Daoy (cell line): ENCODE data around the gene BMPR1A. TPM values are rescaled to one million over a fixed set of nuclear protein-coding genes. Genes with fewer than 3 reads are reported as not detected.

ENCODE experiments used
- DNase-seq: peaks from one replicate; pipeline ENCODE4 v3.0.0-alpha.2; 2015; ENCODE audit warnings: low read depth
- total RNA-seq: library from RNA; depleted of rRNA; stranded (reverse); fragments of >200 nt; shearing (Covaris generic); gene quantifications from 2 replicates; pipeline ENCODE4 v1.2.3, GENCODE V29; 2014

BMPR1A gene
- total RNA-seq, 1 experiment from 2014 or later: 18.6 TPM

DNA sequence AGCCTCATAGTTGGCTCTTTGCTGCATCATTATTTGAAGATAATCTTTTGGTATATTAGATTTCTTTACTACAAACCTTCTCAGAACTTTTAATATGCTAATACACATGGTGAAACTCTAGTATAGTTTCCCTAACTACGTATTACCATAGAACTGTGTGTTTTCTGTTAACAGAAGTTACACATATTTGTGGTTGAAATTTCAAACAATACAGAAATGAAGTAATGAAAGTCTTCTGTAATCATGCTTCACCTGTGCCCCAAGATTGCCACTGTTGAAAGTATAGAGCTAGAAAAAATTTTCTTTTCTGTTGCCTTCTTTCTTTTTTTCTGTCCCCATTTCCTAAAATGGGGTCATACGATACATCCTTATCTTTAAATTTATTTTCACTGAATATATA lies 9.1 kb downstream of the BMPR1A start:
- no peak for DNase-seq

DNA sequence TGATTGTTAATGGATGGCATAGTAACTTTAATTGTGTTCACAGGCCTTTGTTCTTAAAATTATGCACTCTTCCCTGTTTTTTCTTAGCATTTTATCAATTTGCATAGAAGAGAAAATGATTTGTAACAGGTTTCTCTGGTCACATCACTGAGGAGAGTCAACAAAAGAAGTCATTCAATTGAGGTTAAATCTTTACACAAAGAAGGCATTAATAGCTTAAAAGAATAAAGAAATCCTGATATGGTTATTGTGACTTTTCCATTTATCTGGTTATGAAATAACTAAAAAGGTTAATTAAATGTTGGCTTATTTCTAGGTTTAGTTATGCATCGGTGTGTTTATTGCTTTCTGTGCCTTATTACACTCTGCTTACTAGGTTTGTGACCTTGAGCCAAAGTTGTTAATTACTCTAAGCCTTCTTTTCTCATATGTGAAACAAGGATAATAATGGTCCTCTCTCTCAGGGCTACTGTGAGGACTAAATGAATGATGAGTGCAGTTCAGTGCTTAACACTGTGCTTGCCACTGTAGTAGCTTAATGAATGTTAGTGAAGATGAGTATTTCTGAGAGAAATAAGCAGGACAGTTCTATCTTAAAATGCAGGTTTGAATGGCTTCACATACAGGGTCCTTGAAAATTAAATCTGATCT lies 12.1 kb downstream of the BMPR1A start:
- no peak for DNase-seq

DNA sequence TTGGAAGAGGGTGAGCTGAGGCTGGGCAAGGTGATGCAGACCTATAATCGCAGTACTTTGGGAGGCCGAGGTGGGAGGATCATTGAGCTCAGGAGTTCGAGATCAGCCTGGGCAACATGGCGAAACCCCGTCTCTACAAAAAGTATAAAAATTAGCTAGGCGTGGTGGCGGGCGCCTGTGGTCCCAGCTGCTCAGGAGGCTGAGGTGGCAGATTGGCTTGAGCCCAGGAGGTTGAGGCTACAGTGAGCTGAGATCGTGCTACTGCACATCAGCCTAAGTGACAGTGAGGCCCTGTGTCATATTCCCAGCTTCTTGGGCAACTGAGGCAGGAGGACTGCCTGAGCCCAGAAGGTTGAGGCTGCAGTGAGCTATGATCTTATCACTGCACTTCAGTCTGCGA lies 13.6 kb downstream of the BMPR1A start:
- DNase-seq: no peak

DNA sequence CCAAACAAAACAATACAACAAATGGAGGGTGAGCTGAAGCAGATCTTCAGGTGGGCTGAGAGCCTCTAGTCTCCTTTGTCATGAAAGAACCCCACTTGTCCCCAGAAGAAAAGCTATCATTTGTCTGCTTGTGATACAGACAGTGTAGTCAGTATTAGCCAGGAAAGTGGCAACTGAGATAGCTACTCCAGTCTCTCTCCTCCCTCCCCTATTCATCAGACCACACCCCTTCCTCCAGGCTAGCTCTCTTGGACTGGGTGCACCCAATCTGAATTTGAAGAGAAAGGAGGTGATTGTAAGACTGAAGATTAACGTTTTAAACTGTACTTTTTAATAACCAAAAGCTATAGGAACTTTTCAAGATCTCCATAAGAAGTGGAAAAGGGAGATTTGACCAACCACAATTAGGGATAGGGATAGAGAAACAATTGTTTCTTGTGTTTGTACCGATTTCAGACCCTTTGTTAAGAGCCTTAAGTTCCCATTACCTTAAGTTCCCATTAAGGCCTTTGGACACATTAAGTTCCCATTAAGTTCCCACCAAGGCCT lies 14.1 kb downstream of the BMPR1A start:
- no peak for DNase-seq

DNA sequence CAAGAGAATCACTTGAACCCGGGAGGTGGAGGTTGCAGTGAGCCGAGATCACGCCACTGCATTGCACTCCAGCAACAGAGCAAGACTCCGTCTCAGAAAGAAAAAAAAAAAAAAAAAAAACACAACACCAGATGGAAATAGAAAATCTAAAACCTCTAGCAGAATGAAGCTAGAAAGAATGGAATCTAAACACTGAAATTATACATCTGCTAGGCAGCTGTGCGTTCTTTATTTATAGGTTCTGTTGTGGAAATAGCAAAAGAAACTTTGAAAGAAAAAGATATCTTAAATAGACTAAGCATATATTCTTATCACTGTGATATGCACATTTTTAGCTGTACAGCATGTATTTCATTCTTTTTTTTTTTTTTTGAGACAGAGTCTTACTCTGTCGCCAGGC lies 17.1 kb downstream of the BMPR1A start:
- no peak for DNase-seq

DNA sequence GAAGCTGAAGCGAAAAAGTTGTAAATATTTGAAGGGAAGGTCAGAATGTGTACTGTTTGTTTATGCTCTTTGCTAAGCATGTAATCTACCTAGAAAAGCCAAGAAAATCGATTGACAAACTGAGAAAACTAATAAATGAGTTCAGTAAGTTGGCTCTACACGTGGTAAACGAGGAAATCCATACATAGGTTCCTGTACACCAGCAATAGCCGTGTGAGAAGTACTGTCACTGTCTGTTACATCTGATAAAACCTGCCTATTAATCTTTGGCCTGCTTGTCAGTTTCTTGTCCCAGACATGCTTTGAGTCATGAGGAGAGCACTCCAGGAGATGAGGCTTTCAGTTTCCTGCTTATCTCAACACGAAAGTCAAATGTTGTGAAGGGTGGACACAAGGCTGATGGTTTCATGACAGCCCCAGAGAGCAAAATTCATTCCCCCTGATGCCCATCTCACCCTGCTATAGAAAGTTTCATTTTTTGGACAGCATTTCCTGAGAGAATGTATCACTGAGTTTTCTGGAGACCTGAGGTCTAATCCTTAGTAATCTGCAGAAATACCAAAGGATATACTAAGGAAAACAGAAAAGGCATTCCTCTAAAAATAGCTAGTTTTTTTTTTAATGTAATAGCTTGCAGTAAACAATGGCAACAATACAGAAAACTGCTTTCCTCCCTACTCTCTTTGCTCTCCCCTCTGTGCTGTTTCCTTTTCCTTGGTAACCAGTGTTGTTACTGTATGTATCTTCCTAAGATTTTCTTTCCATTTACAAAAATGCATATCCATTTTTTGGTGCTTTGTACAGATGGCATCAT lies 18.8 kb downstream of the BMPR1A start:
- DNase-seq: no peak

DNA sequence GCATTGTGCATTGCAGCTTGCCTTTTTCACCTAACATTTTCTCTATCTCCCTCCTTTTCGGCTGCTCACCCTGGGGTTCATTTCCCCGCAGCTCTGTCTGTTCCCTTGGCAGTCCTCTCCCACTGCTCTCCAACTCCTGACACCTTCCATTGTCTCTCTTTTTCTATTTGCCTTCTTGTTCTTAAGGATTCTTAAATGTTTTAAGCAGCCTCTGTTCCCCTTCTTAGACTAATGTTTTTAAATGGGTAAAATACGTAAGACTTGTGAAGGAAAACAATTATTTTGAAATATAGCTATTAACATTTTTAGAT lies 19.4 kb downstream of the BMPR1A start:
- no peak for DNase-seq

DNA sequence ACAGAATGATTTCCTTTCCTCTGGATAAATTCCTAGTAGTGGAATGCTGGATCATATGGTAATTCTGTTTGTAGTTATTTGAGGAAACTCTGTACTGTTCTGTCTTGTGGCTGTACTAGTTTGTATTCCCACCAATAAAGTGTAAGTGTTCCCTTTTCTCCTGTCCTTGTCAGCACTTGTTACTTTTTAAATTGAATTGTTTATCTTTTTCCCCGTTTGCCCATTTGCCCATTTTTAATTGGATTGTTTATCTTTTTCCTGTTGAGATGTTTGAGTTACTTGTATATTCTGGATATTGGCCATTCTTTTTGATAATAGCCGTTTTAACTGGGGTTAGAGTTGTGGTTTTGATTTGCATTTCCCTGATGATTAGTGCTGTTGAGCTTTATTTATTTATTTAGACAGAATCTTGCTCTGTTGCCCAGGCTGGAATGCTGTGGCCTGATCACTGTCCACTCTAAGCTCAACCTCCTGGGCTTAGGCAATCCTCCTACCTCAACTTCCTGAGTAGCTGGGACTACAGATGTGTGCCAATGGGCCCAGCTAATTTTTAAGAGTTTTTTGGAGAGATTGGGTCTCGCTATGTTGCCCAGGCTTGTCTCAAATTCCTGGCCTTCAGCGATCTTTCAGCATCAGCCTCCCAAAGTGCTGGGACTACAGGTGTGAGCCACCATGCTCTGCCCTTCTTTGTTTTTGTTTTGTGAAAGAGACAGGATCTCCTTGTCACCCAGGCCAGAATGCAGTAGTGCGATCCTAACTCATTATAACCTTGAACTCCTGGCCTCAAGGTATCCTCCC lies 23.0 kb downstream of the BMPR1A start:
- no peak for DNase-seq

DNA sequence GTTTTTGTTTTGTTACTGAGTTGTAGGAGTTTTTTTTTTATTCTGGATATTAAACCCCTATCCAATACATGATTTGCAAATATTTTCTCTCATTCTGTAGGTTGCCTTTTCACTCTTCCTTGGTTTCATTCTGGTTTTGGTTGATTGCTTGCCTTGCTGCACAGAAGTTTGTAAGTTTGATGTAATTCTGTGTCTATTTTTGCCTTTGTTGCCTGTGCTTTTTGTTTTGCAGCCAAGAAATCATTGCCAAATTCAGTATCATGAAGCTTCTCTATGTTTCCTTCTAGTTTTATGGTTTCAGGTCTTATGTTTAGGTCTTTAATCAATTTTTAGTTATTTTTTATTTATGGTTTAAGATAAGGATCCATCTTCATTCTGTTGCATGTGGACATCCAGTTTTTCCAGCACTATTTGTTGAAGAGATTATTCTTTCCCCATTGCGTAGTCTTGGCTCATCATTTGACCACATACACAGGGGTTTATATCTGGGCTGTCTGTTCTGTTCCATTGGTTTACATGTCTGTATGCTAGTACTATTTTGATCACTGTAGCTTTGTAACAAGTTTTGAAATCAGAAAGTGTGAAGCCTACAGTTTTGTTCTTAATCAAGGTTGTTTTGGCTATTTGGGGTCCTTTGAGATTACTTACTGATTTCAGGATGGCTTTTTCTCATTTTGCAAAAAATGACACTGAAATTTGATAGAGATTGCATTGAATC lies 26.4 kb downstream of the BMPR1A start:
- no peak for DNase-seq

DNA sequence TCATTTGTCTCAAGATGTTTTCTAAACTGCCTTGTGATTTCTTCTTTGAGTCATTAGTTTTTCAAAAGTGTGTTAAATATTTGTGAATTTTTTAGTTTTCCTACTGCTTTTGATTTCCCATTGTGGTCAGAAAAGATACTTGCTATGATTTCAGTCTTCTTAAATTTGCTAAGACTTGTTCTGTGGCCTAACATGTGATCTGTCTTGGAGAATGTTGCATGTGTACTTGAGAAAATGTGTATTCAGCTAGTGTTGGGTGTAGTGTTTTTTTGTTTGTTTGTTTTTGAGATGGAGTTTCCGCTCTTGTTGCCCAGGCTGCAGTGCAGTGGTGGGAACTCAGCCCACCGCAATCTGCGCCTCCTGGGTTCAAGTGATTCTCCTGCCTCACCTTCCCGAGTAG lies 28.6 kb downstream of the BMPR1A start:
- DNase-seq: no peak

DNA sequence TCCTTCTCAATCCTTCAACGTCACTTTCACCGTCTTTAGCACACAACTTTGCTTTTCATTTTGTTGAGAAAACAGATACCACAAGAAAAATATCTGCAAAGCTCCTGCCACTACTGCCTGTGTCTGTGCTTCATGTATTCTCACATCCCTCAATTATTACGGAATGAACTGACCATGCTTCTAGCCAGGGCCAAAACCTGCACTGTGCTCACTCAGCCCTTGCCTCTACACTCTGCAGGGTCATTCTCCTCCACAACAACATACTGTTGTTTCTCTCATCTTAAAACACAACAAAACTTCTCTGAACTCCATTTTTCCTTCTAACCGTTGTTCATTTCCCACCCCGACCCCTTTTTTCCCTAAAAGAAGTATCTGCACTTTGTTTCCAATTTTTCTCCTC lies 29.5 kb downstream of the BMPR1A start:
- no peak for DNase-seq

DNA sequence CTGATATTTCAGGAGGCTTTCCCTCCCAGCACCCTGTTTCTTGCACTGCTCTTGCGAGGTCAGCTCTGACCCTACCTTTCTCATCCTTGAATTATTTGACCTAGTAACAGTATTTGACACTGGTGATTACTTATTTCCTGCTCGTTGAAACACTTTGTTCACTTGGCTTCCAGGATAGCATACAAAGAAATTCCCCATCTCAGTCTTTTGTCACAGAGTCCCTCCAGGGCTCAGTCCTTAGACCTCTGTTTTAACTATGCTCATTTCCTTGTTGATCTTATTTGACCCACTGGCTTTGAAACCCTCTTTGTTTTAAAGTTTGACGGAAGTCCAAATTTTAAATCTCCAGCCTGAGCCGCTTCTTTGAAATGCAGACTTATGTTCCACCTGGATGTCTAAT lies 29.9 kb downstream of the BMPR1A start:
- no peak for DNase-seq

DNA sequence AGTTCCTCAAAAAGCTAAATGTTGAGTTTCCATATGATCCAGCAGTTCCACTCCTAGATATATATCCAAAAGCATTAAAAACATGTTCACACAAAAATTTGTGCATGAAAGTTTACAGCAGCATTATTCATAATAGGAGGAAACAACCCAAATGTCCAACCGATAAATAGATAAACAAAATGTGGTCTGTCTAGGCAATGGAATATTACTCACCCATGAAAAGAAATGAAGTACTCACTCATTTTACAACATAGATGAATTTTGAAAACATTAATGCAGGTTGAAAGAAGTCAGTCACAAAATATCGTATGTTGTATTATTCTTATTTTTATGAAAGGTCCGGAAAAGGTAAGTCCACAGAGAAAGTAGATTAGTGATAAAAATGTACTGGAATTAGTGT lies 34.0 kb downstream of the BMPR1A start:
- no peak for DNase-seq

DNA sequence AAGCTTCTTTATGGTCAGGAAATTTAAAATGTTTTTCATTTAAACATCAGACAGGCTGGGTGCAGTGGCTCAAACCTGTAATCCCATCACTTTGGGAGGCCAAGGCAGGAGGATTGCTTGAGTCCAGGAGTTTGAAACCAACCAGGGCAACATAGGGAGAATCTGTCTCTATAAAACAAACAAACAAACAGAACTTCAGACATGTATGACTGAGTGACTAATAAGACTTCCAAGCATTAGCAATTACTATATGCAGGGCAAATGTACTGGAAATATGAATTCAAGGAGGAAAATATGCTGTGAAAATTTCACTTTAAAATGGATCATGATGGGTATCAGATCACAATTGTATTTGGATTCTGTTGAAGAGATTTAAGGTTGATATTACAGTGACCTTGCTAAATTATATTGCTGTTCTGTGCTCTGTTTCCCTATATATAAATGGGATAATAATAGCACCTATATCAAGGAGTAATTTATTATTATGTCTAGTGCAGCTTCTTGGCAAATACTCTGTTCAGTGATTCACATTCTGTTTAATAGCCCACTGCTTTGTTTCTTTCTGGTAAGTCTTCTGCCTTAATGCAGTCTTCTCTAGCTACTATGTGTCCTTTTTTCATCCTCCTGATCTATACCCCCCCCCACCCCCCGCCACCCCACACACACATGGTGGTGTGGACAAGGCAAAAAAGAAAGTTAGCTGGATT lies 36.2 kb downstream of the BMPR1A start:
- DNase-seq: no peak

DNA sequence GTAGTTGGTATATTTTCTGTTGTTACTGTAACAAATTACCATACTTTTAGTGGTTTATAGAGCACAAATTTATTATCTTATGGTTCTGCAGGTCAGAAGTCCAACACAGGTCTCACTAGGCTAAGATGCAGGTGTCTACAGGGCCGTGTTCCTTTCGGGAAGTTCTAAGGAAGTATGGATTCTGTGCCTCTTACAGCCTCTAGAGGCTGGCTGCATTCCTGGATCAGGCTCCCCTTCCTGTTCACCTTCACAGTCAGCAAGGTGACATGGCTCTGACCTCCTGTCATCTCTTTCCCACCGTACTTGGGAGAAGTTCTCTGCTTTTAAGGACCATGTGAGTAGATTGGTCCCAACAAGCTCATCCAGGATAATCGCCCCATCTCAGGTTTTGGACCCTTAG lies 37.3 kb downstream of the BMPR1A start:
- no peak for DNase-seq

DNA sequence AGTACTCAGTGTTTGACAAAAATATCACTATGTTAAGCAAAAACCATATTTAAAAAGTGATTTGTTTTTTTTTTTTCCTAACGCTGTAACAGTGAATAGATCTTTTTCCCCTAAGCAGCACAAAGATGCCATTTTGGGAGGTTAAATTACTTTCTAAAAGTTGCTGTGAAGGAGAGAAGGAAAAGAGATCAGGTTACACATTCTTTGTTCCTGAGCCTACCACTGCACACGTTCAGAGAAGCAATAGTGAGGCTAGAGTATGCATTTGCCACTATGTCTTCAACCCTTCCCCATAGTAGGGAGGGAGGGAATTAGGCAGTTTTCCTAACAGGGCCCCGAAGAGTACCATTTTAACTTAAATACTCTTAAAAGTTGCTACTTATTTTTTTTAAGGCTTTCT lies 38.9 kb downstream of the BMPR1A start:
- peak; percentile 57 for DNase-seq

DNA sequence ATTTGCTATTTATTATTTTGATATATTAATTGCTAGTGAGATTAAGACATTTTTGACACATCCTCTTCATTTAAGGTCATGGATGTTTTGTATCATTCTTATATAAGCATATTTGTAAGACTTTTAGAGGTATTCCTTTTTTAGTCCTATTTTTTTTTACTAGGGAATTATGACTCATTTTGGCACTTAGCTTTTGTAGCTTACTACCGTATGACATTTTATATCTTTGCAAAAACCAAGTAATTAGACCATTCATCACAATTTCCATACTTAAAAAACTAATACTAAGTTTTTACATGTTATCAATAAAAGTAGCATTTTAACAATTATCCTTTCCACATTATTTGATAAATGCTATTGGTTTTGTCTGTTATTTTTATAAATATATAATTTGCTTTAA lies 41.6 kb downstream of the BMPR1A start:
- DNase-seq: no peak

DNA sequence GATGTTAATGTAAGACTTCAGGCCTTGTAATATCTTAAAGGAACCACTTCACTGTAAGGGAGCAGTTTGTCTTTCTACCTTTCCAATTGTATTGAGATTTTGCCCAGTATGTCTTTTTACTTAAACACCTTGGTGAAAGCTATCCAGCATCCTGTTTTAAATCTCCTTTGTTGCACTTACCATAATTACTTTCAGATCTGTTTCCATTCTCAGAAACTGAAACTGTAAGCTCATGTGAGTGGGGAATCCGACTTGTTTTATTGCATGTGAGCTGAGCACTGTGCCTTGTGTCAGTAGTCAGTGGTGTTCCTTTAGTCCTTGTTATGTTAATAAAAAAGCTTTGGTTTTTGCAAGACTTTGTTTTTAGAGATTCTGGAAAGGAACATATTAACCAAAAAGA lies 42.2 kb downstream of the BMPR1A start:
- DNase-seq: peak; percentile 12

DNA sequence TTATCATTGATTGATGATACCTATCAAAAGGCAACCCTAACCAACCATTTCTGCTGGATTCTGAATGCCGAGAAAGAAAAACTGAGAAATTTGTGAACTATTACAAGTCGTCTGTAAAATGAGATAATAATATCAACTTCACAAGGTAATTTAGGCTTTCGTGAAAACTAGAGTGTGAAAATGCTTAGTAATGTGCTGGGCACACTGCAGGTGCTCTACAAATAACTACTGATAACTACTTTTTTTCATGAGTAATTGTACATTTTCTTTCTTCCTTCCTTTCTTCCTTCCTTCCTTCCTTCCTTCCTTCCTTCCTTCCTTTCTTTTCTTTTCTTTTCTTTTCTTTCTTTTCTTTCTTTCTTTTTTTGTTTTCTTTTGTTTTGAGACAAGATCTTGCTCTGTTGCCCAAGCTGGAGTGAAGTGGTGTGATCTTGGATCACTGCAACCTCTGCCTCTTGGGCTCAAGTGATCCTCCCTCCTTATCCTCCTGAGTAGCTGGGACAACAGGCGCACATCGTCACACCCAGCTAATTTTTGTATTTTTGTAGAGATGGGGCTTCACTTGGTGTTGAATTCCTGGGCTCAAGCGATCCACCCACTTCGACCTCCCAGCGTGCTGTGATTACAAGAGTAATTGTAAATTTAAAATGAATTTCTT lies 42.9 kb downstream of the BMPR1A start:
- no peak for DNase-seq

DNA sequence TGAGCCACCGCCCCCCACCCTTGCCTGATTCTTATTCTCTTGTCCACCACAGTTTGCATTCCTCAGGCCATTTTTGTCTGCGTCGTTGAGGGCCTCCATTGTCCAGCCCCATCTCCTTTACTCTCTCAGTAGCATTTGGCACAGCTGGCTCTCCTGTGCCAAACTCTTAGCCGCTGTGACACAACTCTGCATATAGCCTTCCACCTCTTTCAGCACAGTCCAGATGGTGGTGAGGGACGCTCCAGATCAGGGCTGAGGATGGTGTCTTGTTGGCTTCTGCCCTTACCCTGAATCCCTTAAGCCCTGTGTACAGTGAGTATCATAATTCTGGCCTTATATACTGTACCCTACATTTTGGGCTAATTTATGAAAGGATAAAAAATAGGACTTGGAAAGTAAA lies 45.6 kb downstream of the BMPR1A start:
- DNase-seq: no peak
